MCF 10A (cell line): Measurements from ENCODE around the gene GALR1. TPM values are rescaled to one million over a fixed set of nuclear protein-coding genes. Genes with fewer than 3 reads are reported as not detected.

Experiments used
- BruUV-seq: library from RNA; stranded (reverse); fragments of 400-500 nt; replicated peaks from 2 replicates; lab custom pipeline; 2021; lab: Mats Ljungman, UMichigan
- CTCF ChIA-PET: fragments of 300-600 bp; sonication (Branson Sonifier 250); formaldehyde crosslinking; extraction: SDS; loops from one replicate; lab custom pipeline; 2021; ENCODE audit warnings: antibody characterized with exemption, inconsistent platforms; lab: Yijun Ruan, JAX
- POLR2A ChIA-PET: fragments of 300-600, 350-650 bp; sonication (Branson Sonifier 250); formaldehyde crosslinking; extraction: SDS; loops from one replicate; lab custom pipeline; 2020; ENCODE audit warnings: antibody characterized with exemption, inconsistent platforms; lab: Yijun Ruan, JAX
- DNase-seq: peaks from one replicate; pipeline ENCODE4 v3.0.0-alpha.2; 2018; ENCODE audit not compliant: unreplicated experiment
- H3K27ac Mint-ChIP-seq: one replicate; pipeline ENCODE4 v1.8.0; 2022; ENCODE audit warnings: mild to moderate bottlenecking, low read depth, mixed read lengths; ENCODE audit not compliant: unreplicated experiment
- H3K27me3 Mint-ChIP-seq: one replicate; pipeline ENCODE4 v1.8.0; 2022; ENCODE audit warnings: mixed read lengths; ENCODE audit not compliant: insufficient read depth, unreplicated experiment
- H3K36me3 Mint-ChIP-seq: one replicate; pipeline ENCODE4 v1.8.0; 2022; ENCODE audit warnings: mild to moderate bottlenecking, moderate library complexity, mixed read lengths; ENCODE audit not compliant: insufficient read depth, unreplicated experiment
- H3K4me1 Mint-ChIP-seq: one replicate; pipeline ENCODE4 v1.8.0; 2022; ENCODE audit warnings: mixed read lengths; ENCODE audit not compliant: insufficient read depth, unreplicated experiment
- H3K4me3 Mint-ChIP-seq: one replicate; pipeline ENCODE4 v1.8.0; 2022; ENCODE audit warnings: mild to moderate bottlenecking, moderate library complexity, mixed read lengths; ENCODE audit not compliant: unreplicated experiment
- H3K9me3 Mint-ChIP-seq: one replicate; pipeline ENCODE4 v1.8.0; 2022; ENCODE audit warnings: mixed read lengths; ENCODE audit not compliant: unreplicated experiment
- intact Hi-C: fragments of 100-400 bp; cut with micrococcal nuclease; formaldehyde crosslinking; loops from 2 replicates; pipeline ENCODE4 v1.14.1; 2022
- total RNA-seq: library from RNA; stranded (reverse); gene quantifications from 2 replicates; pipeline ENCODE4 v1.2.3, GENCODE V29; 2022
- TF ChIP-seq, protein P1 (sequence below): fragments of 200-600 bp; IDR thresholded peaks from one replicate; pipeline ENCODE4 v1.8.0; 2022; ENCODE audit warnings: antibody characterized with exemption, mild to moderate bottlenecking; ENCODE audit not compliant: unreplicated experiment

GALR1 gene
- total RNA-seq, 1 experiment from 2014 or later = not detected

GRCh38 chr18:77203071-77203470 is 46.6 kb upstream of the GALR1 start:
- intact Hi-C loops = no loop called here
- no TSS peak for BruUV-seq
- Mint-ChIP-seq H3K4me3 (no peak overlapping the region), H3K4me1 (no peaks in the 10 kb centered on the region), H3K36me3 (no peaks in the 10 kb centered on the region), H3K27ac (no peak overlapping the region), H3K9me3 (no peaks in the 10 kb centered on the region), H3K27me3 (no peaks in the 10 kb centered on the region)
- ChIA-PET CTCF (interaction anchor here (1.9 kb wide), 1 partner anchor 8 kb away, joined by 6 read pairs; no protein-coding TSS in a partner anchor), POLR2A (no interaction called here)
- TF ChIP-seq, protein P1, sequence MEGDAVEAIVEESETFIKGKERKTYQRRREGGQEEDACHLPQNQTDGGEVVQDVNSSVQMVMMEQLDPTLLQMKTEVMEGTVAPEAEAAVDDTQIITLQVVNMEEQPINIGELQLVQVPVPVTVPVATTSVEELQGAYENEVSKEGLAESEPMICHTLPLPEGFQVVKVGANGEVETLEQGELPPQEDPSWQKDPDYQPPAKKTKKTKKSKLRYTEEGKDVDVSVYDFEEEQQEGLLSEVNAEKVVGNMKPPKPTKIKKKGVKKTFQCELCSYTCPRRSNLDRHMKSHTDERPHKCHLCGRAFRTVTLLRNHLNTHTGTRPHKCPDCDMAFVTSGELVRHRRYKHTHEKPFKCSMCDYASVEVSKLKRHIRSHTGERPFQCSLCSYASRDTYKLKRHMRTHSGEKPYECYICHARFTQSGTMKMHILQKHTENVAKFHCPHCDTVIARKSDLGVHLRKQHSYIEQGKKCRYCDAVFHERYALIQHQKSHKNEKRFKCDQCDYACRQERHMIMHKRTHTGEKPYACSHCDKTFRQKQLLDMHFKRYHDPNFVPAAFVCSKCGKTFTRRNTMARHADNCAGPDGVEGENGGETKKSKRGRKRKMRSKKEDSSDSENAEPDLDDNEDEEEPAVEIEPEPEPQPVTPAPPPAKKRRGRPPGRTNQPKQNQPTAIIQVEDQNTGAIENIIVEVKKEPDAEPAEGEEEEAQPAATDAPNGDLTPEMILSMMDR = no peak
- no peak for DNase-seq

DNA sequence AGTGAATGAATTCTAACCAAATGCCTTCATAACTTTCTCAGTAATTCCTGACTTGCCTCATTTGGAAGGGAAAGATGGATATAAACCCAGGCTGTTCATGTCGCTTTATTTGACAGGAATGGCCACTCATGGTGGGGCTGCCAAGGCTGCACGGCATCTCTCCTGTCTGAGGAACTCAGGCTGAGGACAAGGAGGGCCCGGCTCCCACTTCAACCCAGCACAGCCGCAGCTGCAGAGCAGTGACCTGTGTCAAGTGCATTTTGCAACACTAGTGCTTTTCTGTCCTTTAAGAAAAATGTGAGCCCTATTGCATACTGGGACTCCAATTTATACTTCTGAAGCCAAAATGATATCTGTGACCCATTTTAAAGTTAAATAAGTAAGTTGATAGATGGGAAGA is 45.8 kb upstream of the GALR1 start:
- no peak for DNase-seq
- TF ChIP-seq, protein P1 = no peak
- Mint-ChIP-seq H3K9me3 (no peaks in the 10 kb centered on the region), H3K36me3 (no peaks in the 10 kb centered on the region), H3K4me1 (no peaks in the 10 kb centered on the region), H3K27me3 (no peaks in the 10 kb centered on the region), H3K4me3 (no peak overlapping the region), H3K27ac (no peak overlapping the region)
- CTCF ChIA-PET = no interaction called here
- no TSS peak for BruUV-seq
- POLR2A ChIA-PET = interaction anchor here (0.7 kb wide), 1 partner anchor 97 kb away, joined by 5 read pairs; no protein-coding TSS in a partner anchor
- intact Hi-C loops = no loop called here

GRCh38 chr18:77205769-77206168 is 43.9 kb upstream of the GALR1 start:
- H3K9me3 Mint-ChIP-seq = no peaks in the 10 kb centered on the region
- intact Hi-C loops = loop anchor here (5.0 kb wide), 1 partner anchor 138 kb away; no protein-coding TSS in a partner anchor

DNA sequence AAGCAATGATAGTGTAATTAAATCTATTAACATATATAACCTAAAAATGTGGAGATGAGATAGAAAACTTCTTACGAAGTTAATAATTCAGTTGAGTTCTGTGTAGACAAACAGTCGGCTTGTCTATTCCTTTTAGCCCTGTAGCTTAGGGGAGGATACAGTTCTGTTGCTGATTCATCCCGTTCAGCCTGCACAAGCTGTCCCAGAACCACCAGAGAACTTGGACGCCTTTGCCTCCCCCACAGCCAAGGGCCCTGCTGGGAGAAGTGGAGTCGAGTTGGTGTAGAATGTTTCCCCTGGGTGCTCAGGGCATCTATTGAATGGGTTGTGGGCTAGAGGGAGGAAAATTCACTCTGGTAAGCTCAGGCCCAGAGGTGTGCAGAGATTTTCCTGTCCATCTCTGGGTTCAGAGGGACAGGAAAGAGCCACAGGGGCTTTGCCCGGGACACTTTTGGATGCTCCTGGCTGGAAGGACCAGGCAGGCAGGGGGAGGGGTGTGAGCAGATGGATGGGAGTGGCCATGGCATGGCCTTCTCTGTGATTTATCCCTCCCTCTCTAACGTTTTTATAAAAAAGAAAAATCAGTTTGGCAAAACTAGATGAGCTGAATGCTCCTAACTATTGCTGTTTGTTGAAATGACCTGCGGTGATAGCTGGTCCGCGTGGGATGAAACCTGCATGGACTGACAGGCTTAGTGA is 42.8 kb upstream of the GALR1 start:
- no TSS peak for BruUV-seq
- Mint-ChIP-seq H3K4me1 (peaks cover 6% of the 10 kb centered on the region), H3K36me3 (no peaks in the 10 kb centered on the region), H3K4me3 (no peak overlapping the region), H3K27me3 (no peaks in the 10 kb centered on the region), H3K9me3 (no peaks in the 10 kb centered on the region), H3K27ac (no peak overlapping the region)
- DNase-seq = peak; percentile 46
- TF ChIP-seq, protein P1 = no peak
- POLR2A ChIA-PET = no interaction called here
- intact Hi-C loops = loop anchor here (5.0 kb wide), 1 partner anchor 140 kb away; no protein-coding TSS in a partner anchor
- CTCF ChIA-PET = interaction anchor here (0.6 to 2.0 kb wide), 4 partner anchors 13 to 207 kb away, joined by 3 to 4 read pairs (median 3); no protein-coding TSS in a partner anchor

More at GRCh38 chr18:77205769-77206168, 43.9 kb upstream of the GALR1 start:
- BruUV-seq = no TSS peak
- peaks cover 6% of the 10 kb centered on the region for H3K4me1 Mint-ChIP-seq
- no peaks in the 10 kb centered on the region for H3K27me3 Mint-ChIP-seq
- no peaks in the 10 kb centered on the region for H3K36me3 Mint-ChIP-seq
- ChIA-PET CTCF (no interaction called here), POLR2A (no interaction called here)
- no peak for DNase-seq
- H3K4me3 Mint-ChIP-seq = no peak overlapping the region
- no peak overlapping the region for H3K27ac Mint-ChIP-seq
- TF ChIP-seq, protein P1 = no peak
